NB4 (cell line): ENCODE measurements around the gene ARHGEF7.

Source experiments
- DNase-seq: peaks from one replicate; pipeline ENCODE4 v3.0.0; 2010; ENCODE audit warnings: low read depth
- H3K4me3 ChIP-seq: one replicate; pipeline ENCODE4 v1.5.1; 2011; ENCODE audit warnings: mild to moderate bottlenecking, low read depth, low read length, moderate library complexity
- MYC ChIP-seq: IDR thresholded peaks from 2 replicates; pipeline ENCODE4 v1.6.1; 2011; ENCODE audit warnings: low read depth, low read length
- POLR2A ChIP-seq: IDR thresholded peaks from 2 replicates; pipeline ENCODE4 v1.6.1; 2011; ENCODE audit warnings: mild to moderate bottlenecking; ENCODE audit not compliant: insufficient read length; ENCODE audit errors: extremely low read depth
- TF ChIP-seq, protein P1 (sequence below): IDR thresholded peaks from one replicate; pipeline ENCODE4 v1.5.1; 2012; ENCODE audit warnings: low read depth, low read length
- TF ChIP-seq, protein P2 (sequence below): IDR thresholded peaks from 2 replicates; pipeline ENCODE4 v1.6.1; 2011; ENCODE audit warnings: low read depth, low read length

ARHGEF7 gene

DNA sequence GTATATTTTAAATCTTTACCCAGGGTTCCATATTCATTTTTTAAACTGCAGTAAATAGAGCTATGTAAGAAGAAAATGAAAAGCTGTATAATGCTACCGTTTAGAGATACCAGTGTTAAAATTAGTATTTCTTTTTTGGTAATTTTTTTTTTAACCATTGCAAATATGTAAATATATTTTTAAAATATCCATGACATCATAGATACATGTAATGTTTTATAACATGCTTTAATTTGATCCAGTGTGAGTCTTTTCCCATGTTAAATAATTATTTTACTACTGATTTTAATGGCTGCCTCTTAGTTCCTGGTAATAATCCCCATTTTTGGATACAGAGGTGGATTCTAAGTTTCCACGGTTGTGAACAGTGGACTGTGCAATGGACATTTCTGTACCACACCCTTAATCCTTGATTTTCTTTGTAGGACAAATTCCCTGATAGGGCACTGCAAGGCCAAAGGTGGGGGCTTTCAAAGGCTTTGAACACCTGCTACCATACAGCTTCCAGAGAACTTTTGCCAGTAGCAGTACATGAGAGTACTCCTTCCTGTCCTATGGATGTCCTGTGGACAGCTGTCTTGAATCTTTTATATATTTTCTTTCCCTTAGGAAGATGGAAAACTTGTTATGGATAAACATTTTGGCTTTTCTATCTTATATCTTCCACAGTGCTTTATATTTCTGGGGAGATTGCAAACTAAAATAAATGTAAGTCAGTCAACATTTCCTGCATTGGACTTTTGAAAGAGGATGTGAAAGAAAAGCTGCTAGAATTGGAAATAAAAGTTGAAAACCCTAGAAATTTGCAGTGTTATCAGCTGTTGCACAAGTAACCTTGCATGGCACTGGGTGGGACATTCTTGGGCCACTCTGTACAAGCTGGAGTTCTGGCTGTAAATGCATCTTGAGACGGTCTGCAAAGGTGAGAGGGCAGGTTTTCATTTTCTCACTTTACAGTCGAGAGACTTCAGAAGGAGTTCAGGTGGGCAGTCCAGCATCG lies 46.8 kb downstream of the ARHGEF7 start:
- no peak for DNase-seq
- TF ChIP-seq, protein P1, sequence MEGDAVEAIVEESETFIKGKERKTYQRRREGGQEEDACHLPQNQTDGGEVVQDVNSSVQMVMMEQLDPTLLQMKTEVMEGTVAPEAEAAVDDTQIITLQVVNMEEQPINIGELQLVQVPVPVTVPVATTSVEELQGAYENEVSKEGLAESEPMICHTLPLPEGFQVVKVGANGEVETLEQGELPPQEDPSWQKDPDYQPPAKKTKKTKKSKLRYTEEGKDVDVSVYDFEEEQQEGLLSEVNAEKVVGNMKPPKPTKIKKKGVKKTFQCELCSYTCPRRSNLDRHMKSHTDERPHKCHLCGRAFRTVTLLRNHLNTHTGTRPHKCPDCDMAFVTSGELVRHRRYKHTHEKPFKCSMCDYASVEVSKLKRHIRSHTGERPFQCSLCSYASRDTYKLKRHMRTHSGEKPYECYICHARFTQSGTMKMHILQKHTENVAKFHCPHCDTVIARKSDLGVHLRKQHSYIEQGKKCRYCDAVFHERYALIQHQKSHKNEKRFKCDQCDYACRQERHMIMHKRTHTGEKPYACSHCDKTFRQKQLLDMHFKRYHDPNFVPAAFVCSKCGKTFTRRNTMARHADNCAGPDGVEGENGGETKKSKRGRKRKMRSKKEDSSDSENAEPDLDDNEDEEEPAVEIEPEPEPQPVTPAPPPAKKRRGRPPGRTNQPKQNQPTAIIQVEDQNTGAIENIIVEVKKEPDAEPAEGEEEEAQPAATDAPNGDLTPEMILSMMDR = no peak
- no peak for TF ChIP-seq MYC
- H3K4me3 ChIP-seq = no peak overlapping the region

DNA sequence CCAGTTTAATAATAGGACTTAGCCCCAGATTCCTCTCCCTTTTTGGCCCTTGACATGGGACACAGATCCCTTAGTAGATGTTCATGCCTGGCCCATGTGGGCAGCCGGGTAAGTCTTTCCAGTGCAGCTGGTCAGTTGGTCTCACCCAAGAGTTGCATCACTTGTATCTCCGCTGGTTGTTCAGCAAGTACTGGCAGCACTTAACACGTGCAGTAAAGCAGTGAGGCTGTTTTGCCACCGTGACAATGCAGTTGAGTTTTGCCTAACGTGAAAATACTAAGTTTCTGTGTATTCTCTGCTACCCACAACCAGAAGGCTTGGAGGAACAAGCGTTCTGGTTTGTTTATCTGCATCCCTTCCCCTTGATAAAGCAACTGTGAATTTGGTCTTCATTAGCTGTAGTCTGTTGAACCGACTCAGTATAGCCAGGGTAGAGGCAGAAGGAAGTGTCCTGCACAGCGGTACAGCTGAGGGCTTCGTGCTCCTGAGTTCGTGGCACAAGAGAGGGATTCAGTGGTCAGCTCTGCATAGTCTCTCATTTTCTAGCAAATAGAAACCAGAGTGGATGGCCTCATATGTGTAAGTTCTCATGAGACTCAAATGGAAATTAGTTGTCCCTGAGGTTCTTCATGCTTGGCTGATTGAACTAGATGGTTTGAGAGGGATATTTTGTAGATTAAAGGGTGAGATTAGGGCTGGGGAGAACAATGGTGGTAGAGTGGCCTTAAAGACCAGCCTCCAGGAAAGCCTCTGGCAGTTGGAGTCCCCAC lies 50.3 kb downstream of the ARHGEF7 start:
- TF ChIP-seq MYC = no peak
- TF ChIP-seq, protein P1 = no peak
- TF ChIP-seq, protein P2, sequence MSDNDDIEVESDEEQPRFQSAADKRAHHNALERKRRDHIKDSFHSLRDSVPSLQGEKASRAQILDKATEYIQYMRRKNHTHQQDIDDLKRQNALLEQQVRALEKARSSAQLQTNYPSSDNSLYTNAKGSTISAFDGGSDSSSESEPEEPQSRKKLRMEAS = no peak
- no peak for TF ChIP-seq POLR2A
- DNase-seq = no peak
- no peak overlapping the region for H3K4me3 ChIP-seq

DNA sequence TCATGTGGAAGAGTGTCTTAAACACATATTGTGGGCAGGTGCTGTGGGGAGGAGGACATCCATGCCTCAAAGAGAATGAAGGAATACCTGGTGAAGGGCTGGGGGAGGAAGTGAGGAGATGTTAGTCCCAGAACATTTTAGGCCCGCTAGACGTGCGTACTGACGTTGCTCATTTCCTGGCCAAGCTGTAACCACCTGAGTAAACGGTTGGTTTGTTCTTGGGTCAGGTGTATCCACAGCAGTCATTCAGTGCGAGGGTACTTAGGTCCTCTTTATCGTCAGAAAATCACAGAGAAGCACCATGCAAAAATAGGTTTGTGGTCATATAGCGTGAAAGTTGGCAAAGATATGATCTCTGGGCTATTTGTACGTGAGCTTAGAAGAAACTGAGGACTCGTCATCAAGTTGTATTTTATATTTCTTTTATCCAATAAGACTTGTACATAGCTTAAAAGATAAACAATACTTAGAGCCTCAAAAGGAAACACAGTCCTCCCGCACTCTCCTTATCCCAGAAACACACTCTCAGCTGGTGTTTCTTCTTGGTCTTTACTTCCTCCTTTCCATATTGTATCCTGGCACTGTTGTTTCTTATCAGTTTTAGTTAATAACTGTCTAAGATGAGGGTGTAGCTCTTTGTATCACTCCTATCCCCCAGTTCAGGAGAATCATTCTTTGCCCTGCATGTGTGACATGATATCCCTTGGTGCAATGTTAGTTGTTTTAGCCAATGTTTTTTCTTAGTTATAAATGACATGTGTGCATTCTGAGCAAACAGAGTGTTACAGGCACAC lies 52.0 kb downstream of the ARHGEF7 start:
- TF ChIP-seq, protein P1 = no peak
- TF ChIP-seq POLR2A = no peak
- TF ChIP-seq, protein P2 = no peak
- no peak for TF ChIP-seq MYC
- H3K4me3 ChIP-seq = no peak overlapping the region
- DNase-seq = no peak

DNA sequence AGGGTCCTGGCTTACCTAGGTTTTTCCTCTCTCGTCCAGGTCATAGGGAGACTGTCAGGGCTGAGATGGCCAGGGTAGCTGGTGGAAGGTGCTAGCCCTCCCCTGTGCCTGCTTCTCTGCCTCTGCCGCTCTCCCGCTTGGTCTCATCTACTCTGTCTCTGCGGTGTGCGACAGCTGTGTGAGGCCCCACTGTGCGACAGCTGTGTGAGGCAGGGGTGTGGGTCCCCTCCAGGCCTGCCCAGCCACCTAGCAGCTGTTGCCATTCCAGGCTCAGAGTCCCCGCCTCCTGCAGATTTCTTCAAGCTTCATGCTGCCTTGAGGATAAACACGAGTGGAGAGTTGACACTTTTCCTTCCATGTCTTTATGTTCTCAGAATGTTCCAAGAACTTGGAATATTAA lies 53.0 kb downstream of the ARHGEF7 start:
- DNase-seq = no peak
- H3K4me3 ChIP-seq = no peak overlapping the region
- TF ChIP-seq, protein P1 = no peak
- TF ChIP-seq MYC = no peak
- TF ChIP-seq, protein P2 = no peak
- TF ChIP-seq POLR2A = no peak

DNA sequence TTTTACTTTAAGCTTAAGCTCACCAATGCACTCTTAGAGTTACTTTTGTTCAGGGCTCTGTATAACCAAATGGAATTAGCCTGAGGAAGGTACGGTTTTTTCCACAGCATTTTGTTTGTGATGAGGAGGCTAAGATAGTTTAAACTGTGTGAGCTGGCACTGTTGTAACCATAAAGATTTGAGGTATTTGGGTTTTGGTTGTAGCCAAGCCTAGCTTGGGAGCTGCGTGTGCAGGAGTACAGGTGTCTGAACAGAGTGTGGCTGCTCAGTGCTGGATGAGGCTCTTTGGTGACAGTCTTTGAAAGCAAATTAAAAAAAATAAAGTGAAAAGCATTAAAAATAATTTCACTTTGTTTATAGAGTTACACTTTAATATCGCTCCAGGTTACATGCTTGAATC lies 56.0 kb downstream of the ARHGEF7 start:
- no peak for TF ChIP-seq POLR2A
- TF ChIP-seq MYC = no peak
- TF ChIP-seq, protein P2 = no peak
- TF ChIP-seq, protein P1 = no peak
- no peak for DNase-seq
- no peak overlapping the region for H3K4me3 ChIP-seq
